HepG2 (cell line): ENCODE data around the gene PIWIL4. TPM values are rescaled to one million over a fixed set of nuclear protein-coding genes. Genes with fewer than 3 reads are reported as not detected.

Experiments used
- ATAC-seq: fragments of 200-7000 bp; cut with Tn5 transposase; 3 replicates; pipeline ENCODE4 v1.9.1; 2020; ENCODE audit warnings: mild to moderate bottlenecking, moderate library complexity
- BruUV-seq: library from RNA; stranded (reverse); fragments of 400-500 nt; replicated peaks from 2 replicates; lab custom pipeline; 2021; lab: Mats Ljungman, UMichigan
- CTCF ChIA-PET: fragments of 300-600 bp; formaldehyde crosslinking; extraction: SDS; loops from one replicate; lab custom pipeline; 2021; ENCODE audit warnings: low total read pairs, inconsistent platforms, low intra/inter-chr PET ratio; lab: Yijun Ruan, JAX
- POLR2A ChIA-PET: fragments of 350-600 bp; sonication (Branson Sonifier 250); formaldehyde crosslinking; loops from one replicate; lab custom pipeline; 2020; ENCODE audit warnings: antibody characterized with exemption, inconsistent platforms; lab: Yijun Ruan, JAX
- DNase-seq: peaks from one replicate; pipeline ENCODE4 v3.0.0-alpha.2; 2015; ENCODE audit warnings: low spot score
- FAIRE-seq: peaks from 3 replicates; lab custom pipeline; 2011; peaks lifted over from hg19 to GRCh38; lab: Jason Lieb, UNC
- H2AFZ ChIP-seq: one replicate; pipeline ENCODE4 v1.6.1; 2011; ENCODE audit warnings: low read length, inconsistent platforms
- H3K27ac ChIP-seq: fragments of 300-600 bp; 3 replicates; pipeline ENCODE4 v1.8.0; 2011; ENCODE audit warnings: mixed run types, mild to moderate bottlenecking, mixed read lengths, low read length, inconsistent platforms; ENCODE audit not compliant: insufficient read depth; ENCODE audit errors: extremely low read length
- H3K27me3 ChIP-seq, 2 experiments: fragments of 200-600 bp in 1 of 2; 2 replicates in 1 of 2; 3 replicates in 1 of 2; pipeline versions ENCODE4 v1.6.0 to v1.8.0; 2011; ENCODE audit warnings: low read length in 2 of 2, mild to moderate bottlenecking in 2 of 2, moderate library complexity in 2 of 2, inconsistent platforms in 1 of 2; ENCODE audit not compliant: insufficient read depth in 2 of 2, control insufficient read depth in 1 of 2
- H3K36me3 ChIP-seq, 2 experiments: fragments of 200-600 bp in 1 of 2; replicated peaks in 1 of 2; 2 replicates in 1 of 2; 3 replicates in 1 of 2; pipeline versions ENCODE4 v1.5.1 to v1.8.0; 2011; ENCODE audit warnings: low read length in 2 of 2, inconsistent platforms in 1 of 2; ENCODE audit not compliant: insufficient read depth in 2 of 2, control insufficient read depth in 1 of 2
- H3K4me1 ChIP-seq: 2 replicates; pipeline ENCODE4 v1.5.1; 2012; ENCODE audit warnings: low read length, inconsistent platforms; ENCODE audit not compliant: insufficient read depth
- H3K4me2 ChIP-seq: 2 replicates; pipeline ENCODE4 v1.6.0; 2011; ENCODE audit warnings: low read depth, low read length, inconsistent platforms
- H3K4me3 ChIP-seq, 3 experiments: fragments of 200-600 bp in 1 of 3; sonication (generic), shearing (Covaris generic) in 1 of 3; replicated peaks in 1 of 3; 2 replicates each; pipeline ENCODE4 v1.5.1; 2011 to 2016; ENCODE audit warnings: low read length in 3 of 3, inconsistent platforms in 2 of 3, low read depth in 2 of 3, mild to moderate bottlenecking in 2 of 3, control low read depth in 1 of 3, mixed read lengths in 1 of 3; ENCODE audit not compliant: insufficient read depth in 1 of 3
- H3K79me2 ChIP-seq: one replicate; pipeline ENCODE4 v1.6.1; 2011; ENCODE audit warnings: low read length, inconsistent platforms; ENCODE audit not compliant: insufficient read depth
- H3K9ac ChIP-seq: 2 replicates; pipeline ENCODE4 v1.6.0; 2011; ENCODE audit warnings: mild to moderate bottlenecking, low read depth, low read length, inconsistent platforms; ENCODE audit not compliant: insufficient read depth
- H3K9me3 ChIP-seq: 2 replicates; pipeline ENCODE4 v1.5.1; 2012; ENCODE audit warnings: mild to moderate bottlenecking, low read length
- H4K20me1 ChIP-seq: 2 replicates; pipeline ENCODE4 v1.6.0; 2011; ENCODE audit warnings: inconsistent platforms, mild to moderate bottlenecking, low read length, moderate library complexity; ENCODE audit not compliant: insufficient read depth
- HMGXB3 ChIP-seq: sonication (generic); formaldehyde crosslinking; IDR thresholded peaks from 2 replicates; pipeline ENCODE4 v1.4.0; 2020; ENCODE audit warnings: missing genetic modification reagents, borderline replicate concordance
- IKZF1 ChIP-seq: fragments of 450-650 bp; IDR thresholded peaks from 2 replicates; pipeline ENCODE4 v1.7.1; 2016
- NFKB2 ChIP-seq: sonication (generic); formaldehyde crosslinking; IDR thresholded peaks from 2 replicates; pipeline ENCODE4 v1.4.0; 2020; ENCODE audit warnings: missing genetic modification reagents, borderline replicate concordance
- ZFP1 ChIP-seq: IDR thresholded peaks from 2 replicates; pipeline ENCODE4 v1.6.1; 2016
- WGBS: methylation state at CpG from one replicate; pipeline ENCODE4 v1.1.6; 2017; ENCODE audit warnings: low lambda C conversion rate; 5-methylcytosine and 5-hydroxymethylcytosine counted together
- in situ Hi-C: cut with HindIII; loops from 2 replicates; pipeline ENCODE4 v1.10.0; 2017; ENCODE audit warnings: low pct_unique_long_range_greater_than_20kb; ENCODE audit not compliant: extremely low pct_ligation_motif_present
- intact Hi-C: fragments of 100-400 bp; cut with micrococcal nuclease; formaldehyde crosslinking; loops from one replicate; pipeline ENCODE4 v1.10.0; 2022; ENCODE audit not compliant: unreplicated experiment
- polyA plus RNA-seq, 8 experiments: library from polyadenylated mRNA; depleted of rRNA in 3 of 8; stranded (reverse) in 7 of 8; unstranded in 1 of 8; fragments of >200 nt; fragmentation: Illumina TruSeq in 4 of 8; extraction: Trizol in 4 of 8; gene quantifications; 2 replicates each; pipeline versions ENCODE4 v1.2.1 to v1.2.3, GENCODE V29; 2011 to 2016; ENCODE audit warnings: low read depth in 4 of 8, missing spikeins in 1 of 8, mixed read lengths in 1 of 8; ENCODE audit not compliant: insufficient read depth in 1 of 8
- total RNA-seq, 5 experiments: library from RNA; depleted of rRNA; stranded (reverse); fragments of >200 nt; fragmentation: Illumina TruSeq; extraction: Trizol; gene quantifications; 2 replicates each; pipeline ENCODE4 v1.2.3, GENCODE V29; 2016; ENCODE audit warnings: low read depth in 1 of 5

Gene PIWIL4
- total and polyA plus RNA-seq, 2 of the 13 experiments (the other 11 are each of a cell fraction or from before 2014, with no cell fraction given): 0.08 TPM; not detected in 1

- no peak for TF ChIP-seq HMGXB3
- no peak for TF ChIP-seq IKZF1
Measured at GRCh38 chr11:94655291-94655690, 88.1 kb downstream of the PIWIL4 start (continued).

GRCh38 chr11:94655956-94656355, 88.8 kb downstream of the PIWIL4 start:
- Histone ChIP-seq H3K27me3 (peaks cover 0 to 6% of the 10 kb centered on the region in 2 experiments; a peak in 1 of 5 replicates), H4K20me1 (no peaks in the 10 kb centered on the region), H3K9ac (no peak overlapping the region), H3K4me2 (no peak overlapping the region), H3K79me2 (no peaks in the 10 kb centered on the region), H3K9me3 (no peaks in the 10 kb centered on the region), H3K36me3 (no peaks in the 10 kb centered on the region), H2AFZ (no peak overlapping the region), H3K4me1 (no peaks in the 10 kb centered on the region), H3K4me3 (no peak overlapping the region), H3K27ac (no peak overlapping the region)
- DNase-seq (no peak), ATAC-seq (no peak), FAIRE-seq (no peak)
- ChIA-PET CTCF (no interaction called here), POLR2A (no interaction called here)
- no TSS peak for BruUV-seq
- 7% methylated on average over 1 of the region's 1 CpG for WGBS
- intact Hi-C loops (no loop called here), in situ Hi-C loops (no loop called here)
- TF ChIP-seq NFKB2: no peak
- no peak for TF ChIP-seq ZFP1
